Tibial artery (tissue), 4 donors: ENCODE results near the gene NPS.
A peak's percentile ranks its signal among the peaks of the same experiment; 100 is the strongest.

Source experiments
- DNase-seq, 2 donors: peaks; one replicate each; pipeline ENCODE4 v3.0.0-alpha.2; 2019
- H3K27ac ChIP-seq, 2 donors: fragments of 200-600 bp; sonication (generic) in 1 of 2; 1 replicate in 1 of 2; 2 replicates in 1 of 2; pipeline ENCODE4 v1.5.1; 2018 to 2019; ENCODE audit warnings: mild to moderate bottlenecking in 1 of 2
- H3K27me3 ChIP-seq, 2 donors: fragments of 200-600 bp; sonication (generic) in 1 of 2; one replicate each; pipeline versions ENCODE4 v1.5.1 to v1.6.0; 2016 to 2019
- H3K36me3 ChIP-seq, 3 donors: fragments of 200-600 bp; sonication (generic) in 2 of 3; one replicate each; pipeline ENCODE4 v1.5.1; 2016 to 2019; ENCODE audit warnings: mild to moderate bottlenecking in 2 of 3
- H3K4me1 ChIP-seq, 4 donors: fragments of 200-600 bp; sonication (generic) in 2 of 4; 1 replicate in 3 of 4; 2 replicates in 1 of 4; pipeline ENCODE4 v1.5.1; 2016 to 2019
- H3K4me3 ChIP-seq, 2 donors: fragments of 200-600 bp; sonication (generic) in 1 of 2; 1 replicate in 1 of 2; 2 replicates in 1 of 2; pipeline ENCODE4 v1.5.1; 2018 to 2019; ENCODE audit warnings: mild to moderate bottlenecking in 2 of 2
- H3K9me3 ChIP-seq, 3 donors: fragments of 200-600 bp; sonication (generic) in 1 of 3; one replicate each; pipeline ENCODE4 v1.5.1; 2016 to 2019
- intact Hi-C: fragments of 100-400 bp; cut with DNase I; formaldehyde crosslinking; loops from one replicate; pipeline ENCODE4 v1.15.0; 2023; ENCODE audit warnings: low total_unique reads
- TF ChIP-seq, protein P1 (sequence below), 2 experiments: fragments of 200-600 bp in 1 of 2; fragments of 450-650 bp in 1 of 2; IDR thresholded peaks; one replicate each; pipeline ENCODE4 v1.5.1; 2017 to 2019; ENCODE audit warnings: antibody characterized with exemption in 2 of 2, mild to moderate bottlenecking in 1 of 2, moderate library complexity in 1 of 2

Gene NPS

GRCh38 chr10:127553417-127553816 is 4.3 kb downstream of the NPS start:
- no peaks in the 10 kb centered on the region for H3K36me3 ChIP-seq
- H3K4me1 ChIP-seq = no peaks in the 10 kb centered on the region
- no peaks in the 10 kb centered on the region for H3K9me3 ChIP-seq
- intact Hi-C loops = no loop called here
- TF ChIP-seq, protein P1, sequence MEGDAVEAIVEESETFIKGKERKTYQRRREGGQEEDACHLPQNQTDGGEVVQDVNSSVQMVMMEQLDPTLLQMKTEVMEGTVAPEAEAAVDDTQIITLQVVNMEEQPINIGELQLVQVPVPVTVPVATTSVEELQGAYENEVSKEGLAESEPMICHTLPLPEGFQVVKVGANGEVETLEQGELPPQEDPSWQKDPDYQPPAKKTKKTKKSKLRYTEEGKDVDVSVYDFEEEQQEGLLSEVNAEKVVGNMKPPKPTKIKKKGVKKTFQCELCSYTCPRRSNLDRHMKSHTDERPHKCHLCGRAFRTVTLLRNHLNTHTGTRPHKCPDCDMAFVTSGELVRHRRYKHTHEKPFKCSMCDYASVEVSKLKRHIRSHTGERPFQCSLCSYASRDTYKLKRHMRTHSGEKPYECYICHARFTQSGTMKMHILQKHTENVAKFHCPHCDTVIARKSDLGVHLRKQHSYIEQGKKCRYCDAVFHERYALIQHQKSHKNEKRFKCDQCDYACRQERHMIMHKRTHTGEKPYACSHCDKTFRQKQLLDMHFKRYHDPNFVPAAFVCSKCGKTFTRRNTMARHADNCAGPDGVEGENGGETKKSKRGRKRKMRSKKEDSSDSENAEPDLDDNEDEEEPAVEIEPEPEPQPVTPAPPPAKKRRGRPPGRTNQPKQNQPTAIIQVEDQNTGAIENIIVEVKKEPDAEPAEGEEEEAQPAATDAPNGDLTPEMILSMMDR (IDR thresholded peaks at IDR 0.05) = no peak
- no peak for DNase-seq
- no peak overlapping the region for H3K4me3 ChIP-seq
- H3K27ac ChIP-seq = no peak overlapping the region
- H3K27me3 ChIP-seq = peaks cover 0 to 6% of the 10 kb centered on the region in 2 donors

DNA sequence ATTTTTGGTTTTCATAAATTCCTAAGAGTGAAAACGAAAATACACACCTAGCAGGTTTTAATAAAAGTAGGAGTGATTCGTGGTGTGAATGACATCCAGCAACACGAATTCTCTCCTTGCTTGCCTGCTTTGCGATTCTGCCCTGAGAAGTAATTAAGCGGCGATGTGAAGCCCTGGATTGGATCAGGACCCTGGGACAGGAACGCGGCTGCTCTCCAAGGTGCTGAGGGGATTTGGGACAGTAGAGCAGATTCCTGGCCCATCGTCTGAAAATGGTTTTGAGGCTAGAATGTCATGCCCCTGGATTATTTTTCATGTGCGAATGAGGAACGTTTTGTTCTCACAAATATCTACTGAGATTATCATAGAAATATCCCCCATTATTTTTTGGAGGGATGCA is 7.8 kb downstream of the NPS start:
- TF ChIP-seq, protein P1 (IDR thresholded peaks at IDR 0.05) = no peak
- DNase-seq = no peak
- Histone ChIP-seq H3K9me3 (no peaks in the 10 kb centered on the region), H3K27ac (no peak overlapping the region), H3K4me3 (no peak overlapping the region), H3K4me1 (no peaks in the 10 kb centered on the region), H3K36me3 (no peaks in the 10 kb centered on the region), H3K27me3 (peaks cover 0 to 6% of the 10 kb centered on the region in 2 donors)
- intact Hi-C loops = no loop called here

- no peaks in the 10 kb centered on the region for H3K36me3 ChIP-seq
- TF ChIP-seq, protein P1 (IDR thresholded peaks at IDR 0.05) = no peak
- no peak for DNase-seq
- no peak overlapping the region for H3K27ac ChIP-seq
- intact Hi-C loops = no loop called here
- no peak overlapping the region for H3K4me3 ChIP-seq
- H3K27me3 ChIP-seq = no peaks in the 10 kb centered on the region
- no peaks in the 10 kb centered on the region for H3K9me3 ChIP-seq
- H3K4me1 ChIP-seq = no peaks in the 10 kb centered on the region
Observed at GRCh38 chr10:127561647-127562046, 12.5 kb downstream of the NPS start.

- no peak overlapping the region for H3K27ac ChIP-seq
- H3K9me3 ChIP-seq = no peaks in the 10 kb centered on the region
- no peaks in the 10 kb centered on the region for H3K4me1 ChIP-seq
- H3K36me3 ChIP-seq = no peaks in the 10 kb centered on the region
- H3K4me3 ChIP-seq = no peak overlapping the region
- H3K27me3 ChIP-seq = no peaks in the 10 kb centered on the region
- intact Hi-C loops = no loop called here
- no peak for DNase-seq
- TF ChIP-seq, protein P1 (IDR thresholded peaks at IDR 0.05) = peak in 1 of 2 experiments; percentile 25
Observed at GRCh38 chr10:127563718-127564553, 14.8 kb downstream of the NPS start.

DNA sequence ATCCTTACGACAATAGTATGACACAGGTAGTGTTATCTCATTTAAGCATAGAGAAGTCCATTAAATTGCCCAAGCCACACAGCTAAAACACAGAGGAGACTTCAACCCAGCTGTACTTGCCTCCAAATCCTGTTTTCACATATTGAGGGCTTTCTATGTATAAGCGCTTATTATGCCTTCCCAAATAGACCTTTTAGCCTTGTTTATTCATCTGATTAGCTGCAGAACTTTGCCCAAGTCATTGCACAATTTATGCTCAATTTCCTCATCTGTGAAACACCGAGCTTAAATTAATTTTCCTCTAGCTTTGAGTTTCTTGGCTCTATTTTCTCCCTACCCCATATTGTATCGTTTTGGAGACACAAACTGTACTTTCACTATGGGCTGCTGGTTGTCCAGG is 15.5 kb downstream of the NPS start:
- Histone ChIP-seq H3K4me3 (no peak overlapping the region), H3K27me3 (no peaks in the 10 kb centered on the region), H3K27ac (no peak overlapping the region), H3K36me3 (no peaks in the 10 kb centered on the region), H3K9me3 (no peaks in the 10 kb centered on the region), H3K4me1 (no peaks in the 10 kb centered on the region)
- DNase-seq = no peak
- TF ChIP-seq, protein P1 (IDR thresholded peaks at IDR 0.05) = no peak
- intact Hi-C loops = no loop called here
